AG09309 (cell line): ENCODE results near the gene DOCK2.
A peak's percentile ranks its signal among the peaks of the same experiment; 100 is the strongest.

Experiments
- DNase-seq: peaks from one replicate; pipeline ENCODE4 v3.0.0-alpha.2; 2010; ENCODE audit warnings: low read depth
- H3K4me3 ChIP-seq: 2 replicates; pipeline ENCODE4 v1.5.1; 2011; ENCODE audit warnings: mild to moderate bottlenecking, low read depth, low read length, moderate library complexity; ENCODE audit not compliant: control insufficient read depth
- TF ChIP-seq, protein P1 (sequence below): IDR thresholded peaks from 2 replicates; pipeline ENCODE4 v1.5.1; 2011; ENCODE audit warnings: mild to moderate bottlenecking, low read depth, low read length, inconsistent platforms; ENCODE audit not compliant: insufficient read depth, control insufficient read depth; ENCODE audit errors: missing control alignments

DOCK2 gene

GRCh38 chr5:169627551-169627950 is 9.5 kb upstream of the DOCK2 start:
- TF ChIP-seq, protein P1, sequence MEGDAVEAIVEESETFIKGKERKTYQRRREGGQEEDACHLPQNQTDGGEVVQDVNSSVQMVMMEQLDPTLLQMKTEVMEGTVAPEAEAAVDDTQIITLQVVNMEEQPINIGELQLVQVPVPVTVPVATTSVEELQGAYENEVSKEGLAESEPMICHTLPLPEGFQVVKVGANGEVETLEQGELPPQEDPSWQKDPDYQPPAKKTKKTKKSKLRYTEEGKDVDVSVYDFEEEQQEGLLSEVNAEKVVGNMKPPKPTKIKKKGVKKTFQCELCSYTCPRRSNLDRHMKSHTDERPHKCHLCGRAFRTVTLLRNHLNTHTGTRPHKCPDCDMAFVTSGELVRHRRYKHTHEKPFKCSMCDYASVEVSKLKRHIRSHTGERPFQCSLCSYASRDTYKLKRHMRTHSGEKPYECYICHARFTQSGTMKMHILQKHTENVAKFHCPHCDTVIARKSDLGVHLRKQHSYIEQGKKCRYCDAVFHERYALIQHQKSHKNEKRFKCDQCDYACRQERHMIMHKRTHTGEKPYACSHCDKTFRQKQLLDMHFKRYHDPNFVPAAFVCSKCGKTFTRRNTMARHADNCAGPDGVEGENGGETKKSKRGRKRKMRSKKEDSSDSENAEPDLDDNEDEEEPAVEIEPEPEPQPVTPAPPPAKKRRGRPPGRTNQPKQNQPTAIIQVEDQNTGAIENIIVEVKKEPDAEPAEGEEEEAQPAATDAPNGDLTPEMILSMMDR: no peak
- DNase-seq: no peak
- H3K4me3 ChIP-seq: no peak overlapping the region

- H3K4me3 ChIP-seq: no peak overlapping the region
- DNase-seq: peak; percentile 79
- TF ChIP-seq, protein P1: no peak
These were observed 8.2 kb upstream of the DOCK2 start for GRCh38 chr5:169628892-169629291.

GRCh38 chr5:169629847-169630548 is 7.1 kb upstream of the DOCK2 start:
- H3K4me3 ChIP-seq: no peak overlapping the region
- TF ChIP-seq, protein P1: no peak
- DNase-seq: peak; percentile 63

DNA sequence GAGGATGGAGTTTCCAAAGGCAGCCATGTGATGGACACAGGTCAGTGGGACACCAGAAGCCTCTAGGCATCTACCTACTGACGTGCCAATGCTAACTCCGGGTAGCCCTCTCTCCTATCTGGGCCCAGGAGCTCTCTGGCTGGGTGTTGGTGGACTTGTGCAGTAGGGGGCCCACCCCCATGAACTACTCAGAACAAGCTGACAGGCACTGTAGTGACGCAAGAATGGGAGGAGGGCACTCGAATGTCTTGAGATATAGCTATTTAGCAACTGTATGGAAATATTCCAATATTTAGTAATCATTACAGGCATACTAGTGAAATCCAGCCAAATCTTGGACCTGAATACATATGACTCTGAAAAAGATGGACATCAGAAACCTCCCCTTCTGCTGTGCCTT is 5.7 kb upstream of the DOCK2 start:
- peak; percentile 52 for DNase-seq
- H3K4me3 ChIP-seq: no peak overlapping the region
- TF ChIP-seq, protein P1: no peak

DNA sequence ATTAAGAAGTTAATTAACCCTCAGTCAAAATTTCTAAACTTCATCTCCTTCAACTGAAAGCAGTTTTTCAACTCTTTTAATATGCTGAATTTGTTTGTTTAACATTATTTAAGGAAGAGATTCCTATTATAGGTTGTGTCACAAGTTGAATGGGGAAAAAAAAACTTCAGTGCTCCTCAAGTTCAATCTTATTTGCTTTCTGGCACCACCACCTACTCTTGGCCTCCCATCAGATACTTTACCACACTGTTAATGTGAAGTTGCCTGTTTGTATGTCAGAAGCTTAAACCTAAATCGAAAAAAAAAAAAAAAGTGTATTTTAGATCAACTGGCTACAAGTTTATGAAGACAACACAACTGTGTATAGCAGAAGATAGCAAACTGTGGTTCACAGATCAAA is 4.1 kb upstream of the DOCK2 start:
- DNase-seq: no peak
- TF ChIP-seq, protein P1: no peak
- no peak overlapping the region for H3K4me3 ChIP-seq

- no peak for DNase-seq
- TF ChIP-seq, protein P1: no peak
- H3K4me3 ChIP-seq: no peak overlapping the region
These were observed 2.5 kb upstream of the DOCK2 start for GRCh38 chr5:169634606-169635005.
